HepG2 (cell line): Measurements from ENCODE around the gene MATK. TPM values are rescaled to one million over a fixed set of nuclear protein-coding genes. Genes with fewer than 3 reads are reported as not detected.

Experiments
- ATAC-seq: fragments of 200-7000 bp; cut with Tn5 transposase; 3 replicates; pipeline ENCODE4 v1.9.1; 2020; ENCODE audit warnings: mild to moderate bottlenecking, moderate library complexity
- BruUV-seq: library from RNA; stranded (reverse); fragments of 400-500 nt; replicated peaks from 2 replicates; lab custom pipeline; 2021; lab: Mats Ljungman, UMichigan
- CTCF ChIA-PET: fragments of 300-600 bp; formaldehyde crosslinking; extraction: SDS; loops from one replicate; lab custom pipeline; 2021; ENCODE audit warnings: low total read pairs, inconsistent platforms, low intra/inter-chr PET ratio; lab: Yijun Ruan, JAX
- POLR2A ChIA-PET: fragments of 350-600 bp; sonication (Branson Sonifier 250); formaldehyde crosslinking; loops from one replicate; lab custom pipeline; 2020; ENCODE audit warnings: antibody characterized with exemption, inconsistent platforms; lab: Yijun Ruan, JAX
- DNase-seq: peaks from one replicate; pipeline ENCODE4 v3.0.0-alpha.2; 2015; ENCODE audit warnings: low spot score
- FAIRE-seq: peaks from 3 replicates; lab custom pipeline; 2011; peaks lifted over from hg19 to GRCh38; lab: Jason Lieb, UNC
- H2AFZ ChIP-seq: one replicate; pipeline ENCODE4 v1.6.1; 2011; ENCODE audit warnings: low read length, inconsistent platforms
- H3K27ac ChIP-seq: fragments of 300-600 bp; 3 replicates; pipeline ENCODE4 v1.8.0; 2011; ENCODE audit warnings: mixed run types, mild to moderate bottlenecking, mixed read lengths, low read length, inconsistent platforms; ENCODE audit not compliant: insufficient read depth; ENCODE audit errors: extremely low read length
- H3K27me3 ChIP-seq, 2 experiments: fragments of 200-600 bp in 1 of 2; 2 replicates in 1 of 2; 3 replicates in 1 of 2; pipeline versions ENCODE4 v1.6.0 to v1.8.0; 2011; ENCODE audit warnings: low read length in 2 of 2, mild to moderate bottlenecking in 2 of 2, moderate library complexity in 2 of 2, inconsistent platforms in 1 of 2; ENCODE audit not compliant: insufficient read depth in 2 of 2, control insufficient read depth in 1 of 2
- H3K36me3 ChIP-seq, 2 experiments: fragments of 200-600 bp in 1 of 2; replicated peaks in 1 of 2; 2 replicates in 1 of 2; 3 replicates in 1 of 2; pipeline versions ENCODE4 v1.5.1 to v1.8.0; 2011; ENCODE audit warnings: low read length in 2 of 2, inconsistent platforms in 1 of 2; ENCODE audit not compliant: insufficient read depth in 2 of 2, control insufficient read depth in 1 of 2
- H3K4me1 ChIP-seq: 2 replicates; pipeline ENCODE4 v1.5.1; 2012; ENCODE audit warnings: low read length, inconsistent platforms; ENCODE audit not compliant: insufficient read depth
- H3K4me2 ChIP-seq: 2 replicates; pipeline ENCODE4 v1.6.0; 2011; ENCODE audit warnings: low read depth, low read length, inconsistent platforms
- H3K4me3 ChIP-seq, 3 experiments: fragments of 200-600 bp in 1 of 3; sonication (generic), shearing (Covaris generic) in 1 of 3; replicated peaks in 1 of 3; 2 replicates each; pipeline ENCODE4 v1.5.1; 2011 to 2016; ENCODE audit warnings: low read length in 3 of 3, inconsistent platforms in 2 of 3, low read depth in 2 of 3, mild to moderate bottlenecking in 2 of 3, control low read depth in 1 of 3, mixed read lengths in 1 of 3; ENCODE audit not compliant: insufficient read depth in 1 of 3
- H3K79me2 ChIP-seq: one replicate; pipeline ENCODE4 v1.6.1; 2011; ENCODE audit warnings: low read length, inconsistent platforms; ENCODE audit not compliant: insufficient read depth
- H3K9ac ChIP-seq: 2 replicates; pipeline ENCODE4 v1.6.0; 2011; ENCODE audit warnings: mild to moderate bottlenecking, low read depth, low read length, inconsistent platforms; ENCODE audit not compliant: insufficient read depth
- H3K9me3 ChIP-seq: 2 replicates; pipeline ENCODE4 v1.5.1; 2012; ENCODE audit warnings: mild to moderate bottlenecking, low read length
- H4K20me1 ChIP-seq: 2 replicates; pipeline ENCODE4 v1.6.0; 2011; ENCODE audit warnings: inconsistent platforms, mild to moderate bottlenecking, low read length, moderate library complexity; ENCODE audit not compliant: insufficient read depth
- HOXA9 ChIP-seq: sonication (generic); formaldehyde crosslinking; IDR thresholded peaks from 2 replicates; pipeline ENCODE4 v1.8.1; 2022; ENCODE audit warnings: missing genetic modification reagents, mild to moderate bottlenecking, moderate library complexity, borderline replicate concordance
- IKZF4 ChIP-seq: sonication (generic); formaldehyde crosslinking; IDR thresholded peaks from 2 replicates; pipeline ENCODE4 v1.5.1; 2020; ENCODE audit warnings: borderline replicate concordance, mild to moderate bottlenecking, low read depth, missing genetic modification reagents; ENCODE audit errors: not compliant biosample characterization
- MXD4 ChIP-seq: IDR thresholded peaks from 2 replicates; pipeline ENCODE4 v1.6.1; 2016; ENCODE audit warnings: mild to moderate bottlenecking, missing biosample characterization, missing genetic modification reagents
- RBFOX2 ChIP-seq: fragments of 200-400 bp; formaldehyde crosslinking; IDR thresholded peaks from 2 replicates; pipeline ENCODE4 v1.6.1; 2017; ENCODE audit warnings: low read depth, mild to moderate bottlenecking, low read length
- SNRNP70 ChIP-seq: fragments of 200-400 bp; formaldehyde crosslinking; IDR thresholded peaks from 2 replicates; pipeline ENCODE4 v1.6.1; 2017; ENCODE audit warnings: mild to moderate bottlenecking, low read depth, low read length, moderate library complexity
- SP4 ChIP-seq: sonication (generic); formaldehyde crosslinking; IDR thresholded peaks from 2 replicates; pipeline ENCODE4 v1.8.1; 2023; ENCODE audit warnings: mild to moderate bottlenecking, missing genetic modification reagents
- ZNF326 ChIP-seq: sonication (generic); formaldehyde crosslinking; IDR thresholded peaks from 2 replicates; pipeline ENCODE4 v1.4.0; 2020; ENCODE audit warnings: missing genetic modification reagents, borderline replicate concordance
- ZNF34 ChIP-seq: sonication (generic); formaldehyde crosslinking; IDR thresholded peaks from 2 replicates; pipeline ENCODE4 v1.4.0; 2020; ENCODE audit warnings: mild to moderate bottlenecking, missing genetic modification reagents, borderline replicate concordance
- ZNF501 ChIP-seq: sonication (generic); formaldehyde crosslinking; IDR thresholded peaks from 2 replicates; pipeline ENCODE4 v1.5.1; 2020; ENCODE audit warnings: mild to moderate bottlenecking, moderate library complexity, missing genetic modification reagents
- ZNF614 ChIP-seq: IDR thresholded peaks from 2 replicates; pipeline ENCODE4 v1.6.1; 2018; ENCODE audit warnings: missing biosample characterization, missing genetic modification reagents, inconsistent platforms, borderline replicate concordance
- WGBS: methylation state at CpG from one replicate; pipeline ENCODE4 v1.1.6; 2017; ENCODE audit warnings: low lambda C conversion rate; 5-methylcytosine and 5-hydroxymethylcytosine counted together
- in situ Hi-C: cut with HindIII; loops from 2 replicates; pipeline ENCODE4 v1.10.0; 2017; ENCODE audit warnings: low pct_unique_long_range_greater_than_20kb; ENCODE audit not compliant: extremely low pct_ligation_motif_present
- intact Hi-C: fragments of 100-400 bp; cut with micrococcal nuclease; formaldehyde crosslinking; loops from one replicate; pipeline ENCODE4 v1.10.0; 2022; ENCODE audit not compliant: unreplicated experiment
- polyA plus RNA-seq, 8 experiments: library from polyadenylated mRNA; depleted of rRNA in 3 of 8; stranded (reverse) in 7 of 8; unstranded in 1 of 8; fragments of >200 nt; fragmentation: Illumina TruSeq in 4 of 8; extraction: Trizol in 4 of 8; gene quantifications; 2 replicates each; pipeline versions ENCODE4 v1.2.1 to v1.2.3, GENCODE V29; 2011 to 2016; ENCODE audit warnings: low read depth in 4 of 8, missing spikeins in 1 of 8, mixed read lengths in 1 of 8; ENCODE audit not compliant: insufficient read depth in 1 of 8
- total RNA-seq, 5 experiments: library from RNA; depleted of rRNA; stranded (reverse); fragments of >200 nt; fragmentation: Illumina TruSeq; extraction: Trizol; gene quantifications; 2 replicates each; pipeline ENCODE4 v1.2.3, GENCODE V29; 2016; ENCODE audit warnings: low read depth in 1 of 5
- TF ChIP-seq, protein P1 (sequence below): sonication (generic); formaldehyde crosslinking; conservative IDR thresholded peaks from 2 replicates; pipeline ENCODE4 v1.4.0; 2020; ENCODE audit warnings: mild to moderate bottlenecking, missing genetic modification reagents, moderate library complexity
- TF ChIP-seq, protein P2 (sequence below): sonication (generic); formaldehyde crosslinking; IDR thresholded peaks from 2 replicates; pipeline ENCODE4 v1.4.0; 2020; ENCODE audit warnings: missing genetic modification reagents
- TF ChIP-seq, protein P3 (sequence below): sonication (generic); formaldehyde crosslinking; IDR thresholded peaks from 2 replicates; pipeline ENCODE4 v1.9.0; 2022; ENCODE audit warnings: missing genetic modification reagents, mild to moderate bottlenecking, borderline replicate concordance
- TF ChIP-seq, protein P4 (sequence below): sonication (generic); formaldehyde crosslinking; IDR thresholded peaks from 2 replicates; pipeline ENCODE4 v1.5.0; 2020; ENCODE audit warnings: mild to moderate bottlenecking, missing genetic modification reagents

Gene MATK
- total and polyA plus RNA-seq, 2 of the 13 experiments (the other 11 are each of a cell fraction or from before 2014, with no cell fraction given): 0.09 TPM; not detected in 1

DNA sequence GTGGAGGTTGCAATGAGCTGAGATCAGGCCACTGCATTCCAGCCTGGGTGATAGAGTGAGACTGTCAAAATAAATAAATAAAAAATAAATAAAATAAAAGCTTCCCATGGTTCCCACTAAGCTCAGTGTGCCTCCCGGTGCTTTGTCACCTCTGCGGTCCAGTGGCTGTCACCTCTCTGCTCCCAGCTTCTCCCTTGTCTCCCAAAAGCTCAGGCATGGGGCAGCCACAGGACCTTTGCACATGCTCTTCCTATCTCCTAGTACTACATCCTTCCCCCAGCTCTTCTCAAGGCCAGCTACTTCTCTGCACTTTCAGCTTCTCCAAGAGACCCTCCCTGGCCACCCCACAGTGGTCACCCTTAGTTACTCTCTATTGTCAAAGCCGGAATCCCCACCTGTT is 7.6 kb upstream of the MATK start:
- peaks cover 3 to 9% of the 10 kb centered on the region in 2 experiments; a peak in 3 of 5 replicates for H3K27me3 ChIP-seq
- ChIA-PET POLR2A (no interaction called here), CTCF (no interaction called here)
- H3K36me3 ChIP-seq: no peaks in the 10 kb centered on the region
- H3K4me1 ChIP-seq: no peaks in the 10 kb centered on the region
- WGBS: 77% methylated on average over 3 of the region's 3 CpGs
- in situ Hi-C loops: no loop called here
- H3K4me2 ChIP-seq: no peak overlapping the region
- H3K4me3 ChIP-seq: no peak overlapping the region
- H2AFZ ChIP-seq: no peak overlapping the region
- BruUV-seq: no TSS peak
- no peak overlapping the region for H3K9ac ChIP-seq
- DNase-seq: no peak
- H3K27ac ChIP-seq: no peak overlapping the region
- H4K20me1 ChIP-seq: no peaks in the 10 kb centered on the region
- no peak for ATAC-seq
- intact Hi-C loops: no loop called here
- FAIRE-seq: no peak
- H3K79me2 ChIP-seq: no peaks in the 10 kb centered on the region
- H3K9me3 ChIP-seq: no peaks in the 10 kb centered on the region
- TF ChIP-seq, protein P1, sequence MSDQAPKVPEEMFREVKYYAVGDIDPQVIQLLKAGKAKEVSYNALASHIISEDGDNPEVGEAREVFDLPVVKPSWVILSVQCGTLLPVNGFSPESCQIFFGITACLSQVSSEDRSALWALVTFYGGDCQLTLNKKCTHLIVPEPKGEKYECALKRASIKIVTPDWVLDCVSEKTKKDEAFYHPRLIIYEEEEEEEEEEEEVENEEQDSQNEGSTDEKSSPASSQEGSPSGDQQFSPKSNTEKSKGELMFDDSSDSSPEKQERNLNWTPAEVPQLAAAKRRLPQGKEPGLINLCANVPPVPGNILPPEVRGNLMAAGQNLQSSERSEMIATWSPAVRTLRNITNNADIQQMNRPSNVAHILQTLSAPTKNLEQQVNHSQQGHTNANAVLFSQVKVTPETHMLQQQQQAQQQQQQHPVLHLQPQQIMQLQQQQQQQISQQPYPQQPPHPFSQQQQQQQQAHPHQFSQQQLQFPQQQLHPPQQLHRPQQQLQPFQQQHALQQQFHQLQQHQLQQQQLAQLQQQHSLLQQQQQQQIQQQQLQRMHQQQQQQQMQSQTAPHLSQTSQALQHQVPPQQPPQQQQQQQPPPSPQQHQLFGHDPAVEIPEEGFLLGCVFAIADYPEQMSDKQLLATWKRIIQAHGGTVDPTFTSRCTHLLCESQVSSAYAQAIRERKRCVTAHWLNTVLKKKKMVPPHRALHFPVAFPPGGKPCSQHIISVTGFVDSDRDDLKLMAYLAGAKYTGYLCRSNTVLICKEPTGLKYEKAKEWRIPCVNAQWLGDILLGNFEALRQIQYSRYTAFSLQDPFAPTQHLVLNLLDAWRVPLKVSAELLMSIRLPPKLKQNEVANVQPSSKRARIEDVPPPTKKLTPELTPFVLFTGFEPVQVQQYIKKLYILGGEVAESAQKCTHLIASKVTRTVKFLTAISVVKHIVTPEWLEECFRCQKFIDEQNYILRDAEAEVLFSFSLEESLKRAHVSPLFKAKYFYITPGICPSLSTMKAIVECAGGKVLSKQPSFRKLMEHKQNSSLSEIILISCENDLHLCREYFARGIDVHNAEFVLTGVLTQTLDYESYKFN (CRISPR knock-in tag): no peak
- TF ChIP-seq ZNF501 (CRISPR knock-in tag) (no peak), SNRNP70 (no peak), IKZF4 (CRISPR knock-in tag) (no peak), RBFOX2 (no peak), ZNF614 (CRISPR knock-in tag) (no peak), ZNF326 (CRISPR knock-in tag) (no peak), ZNF34 (CRISPR knock-in tag) (no peak), HOXA9 (CRISPR knock-in tag) (no peak), MXD4 (CRISPR knock-in tag) (no peak), SP4 (no peak)
- TF ChIP-seq, protein P2, sequence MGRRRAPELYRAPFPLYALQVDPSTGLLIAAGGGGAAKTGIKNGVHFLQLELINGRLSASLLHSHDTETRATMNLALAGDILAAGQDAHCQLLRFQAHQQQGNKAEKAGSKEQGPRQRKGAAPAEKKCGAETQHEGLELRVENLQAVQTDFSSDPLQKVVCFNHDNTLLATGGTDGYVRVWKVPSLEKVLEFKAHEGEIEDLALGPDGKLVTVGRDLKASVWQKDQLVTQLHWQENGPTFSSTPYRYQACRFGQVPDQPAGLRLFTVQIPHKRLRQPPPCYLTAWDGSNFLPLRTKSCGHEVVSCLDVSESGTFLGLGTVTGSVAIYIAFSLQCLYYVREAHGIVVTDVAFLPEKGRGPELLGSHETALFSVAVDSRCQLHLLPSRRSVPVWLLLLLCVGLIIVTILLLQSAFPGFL (CRISPR knock-in tag): no peak
- TF ChIP-seq, protein P3, sequence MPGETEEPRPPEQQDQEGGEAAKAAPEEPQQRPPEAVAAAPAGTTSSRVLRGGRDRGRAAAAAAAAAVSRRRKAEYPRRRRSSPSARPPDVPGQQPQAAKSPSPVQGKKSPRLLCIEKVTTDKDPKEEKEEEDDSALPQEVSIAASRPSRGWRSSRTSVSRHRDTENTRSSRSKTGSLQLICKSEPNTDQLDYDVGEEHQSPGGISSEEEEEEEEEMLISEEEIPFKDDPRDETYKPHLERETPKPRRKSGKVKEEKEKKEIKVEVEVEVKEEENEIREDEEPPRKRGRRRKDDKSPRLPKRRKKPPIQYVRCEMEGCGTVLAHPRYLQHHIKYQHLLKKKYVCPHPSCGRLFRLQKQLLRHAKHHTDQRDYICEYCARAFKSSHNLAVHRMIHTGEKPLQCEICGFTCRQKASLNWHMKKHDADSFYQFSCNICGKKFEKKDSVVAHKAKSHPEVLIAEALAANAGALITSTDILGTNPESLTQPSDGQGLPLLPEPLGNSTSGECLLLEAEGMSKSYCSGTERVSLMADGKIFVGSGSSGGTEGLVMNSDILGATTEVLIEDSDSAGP: no peak
- TF ChIP-seq, protein P4, sequence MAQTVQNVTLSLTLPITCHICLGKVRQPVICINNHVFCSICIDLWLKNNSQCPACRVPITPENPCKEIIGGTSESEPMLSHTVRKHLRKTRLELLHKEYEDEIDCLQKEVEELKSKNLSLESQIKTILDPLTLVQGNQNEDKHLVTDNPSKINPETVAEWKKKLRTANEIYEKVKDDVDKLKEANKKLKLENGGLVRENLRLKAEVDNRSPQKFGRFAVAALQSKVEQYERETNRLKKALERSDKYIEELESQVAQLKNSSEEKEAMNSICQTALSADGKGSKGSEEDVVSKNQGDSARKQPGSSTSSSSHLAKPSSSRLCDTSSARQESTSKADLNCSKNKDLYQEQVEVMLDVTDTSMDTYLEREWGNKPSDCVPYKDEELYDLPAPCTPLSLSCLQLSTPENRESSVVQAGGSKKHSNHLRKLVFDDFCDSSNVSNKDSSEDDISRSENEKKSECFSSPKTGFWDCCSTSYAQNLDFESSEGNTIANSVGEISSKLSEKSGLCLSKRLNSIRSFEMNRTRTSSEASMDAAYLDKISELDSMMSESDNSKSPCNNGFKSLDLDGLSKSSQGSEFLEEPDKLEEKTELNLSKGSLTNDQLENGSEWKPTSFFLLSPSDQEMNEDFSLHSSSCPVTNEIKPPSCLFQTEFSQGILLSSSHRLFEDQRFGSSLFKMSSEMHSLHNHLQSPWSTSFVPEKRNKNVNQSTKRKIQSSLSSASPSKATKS (CRISPR knock-in tag): no peak
